Activated CD8-positive, alpha-beta memory T cell treated with anti-CD3 and anti-CD28 coated beads for 24 hours (primary cell): Measurements from ENCODE around the gene ADCY10.
"Not testable (repeated sequence)": the region's sequence is repeated elsewhere in the genome, so short reads cannot be mapped to it uniquely, and the experiment has no call there.

Experiments used
- DNase-seq: peaks from one replicate; pipeline ENCODE4 v3.0.0-alpha.2; 2020

ADCY10 gene

DNA sequence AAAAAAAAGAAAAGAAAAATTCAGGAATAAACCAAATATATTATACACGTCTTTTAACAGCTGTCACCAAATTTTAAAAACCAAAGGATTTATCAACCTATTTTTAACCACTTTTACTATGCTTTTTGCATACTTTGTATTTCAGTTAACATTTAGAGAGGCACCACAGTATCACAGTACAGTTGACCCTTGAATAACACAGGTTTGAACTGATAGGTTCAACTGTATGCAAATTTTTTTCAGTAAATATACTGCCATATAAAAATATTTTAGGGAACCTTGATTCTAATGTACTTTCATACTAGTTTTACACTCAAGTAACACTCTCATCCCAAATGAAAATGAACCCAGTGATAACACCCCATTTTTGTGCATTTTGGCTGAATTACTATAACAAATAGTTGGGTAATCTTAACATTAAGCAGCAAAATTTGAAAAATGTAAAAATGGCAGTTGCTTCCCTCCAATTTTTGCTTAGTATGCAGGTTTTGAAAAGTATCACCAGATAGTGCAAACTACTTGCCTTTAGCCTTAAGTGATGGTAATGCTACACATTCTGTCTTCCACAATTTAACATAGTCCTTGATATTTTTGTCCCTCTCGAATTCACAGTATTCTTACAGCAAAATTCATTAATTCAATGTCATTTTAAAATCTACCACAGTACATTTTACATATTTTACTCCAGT, 10.8 kb upstream of the ADCY10 start:
- no peak for DNase-seq

DNA sequence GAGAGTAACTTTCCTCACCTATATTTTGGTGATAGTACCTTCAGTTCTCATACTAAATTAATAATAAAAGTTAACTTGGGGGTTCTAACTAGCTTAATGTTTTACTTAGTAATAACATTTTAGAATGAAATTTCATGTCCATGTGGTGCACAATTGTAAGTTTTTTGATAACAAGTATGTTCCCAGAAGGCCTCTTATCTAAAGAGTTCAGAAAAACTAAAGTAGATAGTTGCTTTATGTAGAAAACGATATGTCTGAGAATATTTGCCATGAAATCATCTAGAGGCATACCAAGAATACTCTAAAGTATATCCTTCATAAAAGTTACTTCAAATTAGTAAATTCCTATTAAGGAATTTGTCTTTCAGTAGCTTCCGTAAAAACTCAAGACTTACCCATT, 10.2 kb upstream of the ADCY10 start:
- DNase-seq = no peak

DNA sequence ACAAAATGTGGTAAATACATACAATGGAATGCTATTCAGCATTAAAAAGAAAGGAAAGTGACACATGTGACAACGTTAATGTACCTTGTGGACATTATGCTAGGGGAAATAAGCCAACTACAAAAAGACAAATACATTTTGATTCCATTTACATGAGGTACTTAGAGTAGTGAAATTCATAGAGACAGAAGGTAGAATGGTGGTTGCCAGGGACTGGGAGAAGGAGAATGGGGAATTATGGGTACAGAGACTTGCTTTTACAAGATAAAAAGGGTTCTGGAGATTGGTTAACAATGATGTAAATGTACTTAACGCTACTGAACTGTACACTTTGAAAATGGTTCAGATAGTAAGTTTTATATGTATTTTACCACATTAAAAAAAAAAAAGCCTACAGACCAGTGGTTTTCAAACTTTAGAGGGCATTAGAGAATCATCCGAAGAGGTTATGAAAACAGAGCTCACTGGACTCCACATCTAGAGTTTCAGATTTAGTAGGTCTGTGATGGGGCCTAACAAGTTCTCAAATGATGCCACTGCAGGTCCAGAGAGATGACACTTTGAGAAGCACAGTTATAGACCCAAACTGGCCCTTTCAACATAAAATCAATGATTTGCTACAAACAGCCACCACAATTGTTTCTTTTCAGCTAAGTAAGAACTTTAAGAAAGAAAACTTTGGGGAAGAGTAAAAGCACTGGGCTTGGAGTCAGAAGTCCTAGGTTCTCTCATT, 9.6 kb upstream of the ADCY10 start:
- no peak for DNase-seq

DNA sequence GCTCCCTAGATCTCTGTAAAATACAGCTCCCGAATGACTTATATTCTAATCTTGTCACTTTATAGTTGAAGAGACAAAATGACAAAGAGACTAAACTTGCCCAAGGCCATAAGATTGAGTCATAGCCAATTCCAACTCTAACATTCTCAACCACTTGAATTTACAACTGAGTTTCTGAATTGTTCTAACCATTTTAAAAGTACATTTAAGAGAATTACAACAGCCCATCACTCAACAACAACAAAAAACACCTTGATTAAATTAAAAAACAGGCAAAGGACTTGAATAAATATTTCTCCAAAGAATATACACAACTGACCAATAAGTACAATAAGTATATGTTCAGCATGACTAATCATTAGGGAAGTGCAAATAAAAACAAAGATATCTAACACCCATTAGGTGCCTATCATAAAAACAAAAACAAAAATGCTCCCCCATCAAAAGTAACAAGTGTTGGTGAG, 8.7 kb upstream of the ADCY10 start:
- DNase-seq = no peak

DNA sequence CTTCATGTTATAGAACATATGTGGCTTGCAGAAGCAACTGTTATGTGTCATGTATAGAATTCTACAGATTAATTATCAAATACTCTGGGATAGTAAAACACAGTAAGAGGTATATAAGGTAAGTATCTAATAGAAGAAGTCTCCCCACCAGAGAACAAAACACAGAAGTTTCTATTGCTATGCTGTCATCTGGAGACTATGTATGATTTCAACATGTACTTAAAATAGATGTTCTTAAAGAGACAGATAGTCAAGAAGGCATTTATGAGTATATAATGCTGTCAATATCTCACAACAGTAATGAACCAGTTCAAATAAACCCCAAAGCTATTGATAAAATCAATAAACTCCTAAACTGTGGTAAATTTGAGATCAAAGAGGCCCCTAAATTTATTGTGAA, 8.1 kb upstream of the ADCY10 start:
- no peak for DNase-seq

DNA sequence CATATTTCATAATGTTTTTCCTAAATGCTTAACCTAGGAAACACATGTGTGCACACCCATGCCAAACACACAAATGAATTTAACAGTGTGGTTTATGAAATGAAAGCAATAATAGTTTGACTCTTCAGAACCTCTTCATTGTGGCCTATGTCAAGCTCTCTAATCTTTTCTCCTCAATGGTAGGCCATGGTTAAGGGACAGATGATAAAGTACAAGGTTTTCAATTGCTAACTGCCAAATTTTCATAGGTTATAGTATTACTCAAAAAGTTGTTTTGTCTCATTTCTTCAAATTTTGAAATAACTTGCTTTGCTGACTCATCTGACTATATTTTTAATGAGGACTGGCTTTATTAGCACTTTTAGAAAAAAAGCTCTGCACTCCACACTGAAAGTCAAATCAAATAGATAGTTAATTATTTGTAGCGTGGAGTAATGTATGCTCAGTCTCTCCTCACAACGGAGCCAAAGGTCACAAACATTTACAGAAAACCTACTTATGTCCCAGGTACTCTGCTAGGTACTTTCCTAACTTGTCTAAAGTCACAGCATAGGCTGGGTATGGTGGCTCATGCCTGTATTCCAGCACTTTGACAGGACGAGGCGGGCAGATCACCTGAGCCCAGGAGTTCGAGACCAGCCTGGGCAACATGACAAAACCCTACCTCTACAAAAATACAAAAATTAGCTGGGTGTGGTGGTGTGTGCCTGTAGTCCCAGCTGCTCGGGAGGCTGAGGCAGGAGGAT, 3.0 kb upstream of the ADCY10 start:
- DNase-seq = no peak

DNA sequence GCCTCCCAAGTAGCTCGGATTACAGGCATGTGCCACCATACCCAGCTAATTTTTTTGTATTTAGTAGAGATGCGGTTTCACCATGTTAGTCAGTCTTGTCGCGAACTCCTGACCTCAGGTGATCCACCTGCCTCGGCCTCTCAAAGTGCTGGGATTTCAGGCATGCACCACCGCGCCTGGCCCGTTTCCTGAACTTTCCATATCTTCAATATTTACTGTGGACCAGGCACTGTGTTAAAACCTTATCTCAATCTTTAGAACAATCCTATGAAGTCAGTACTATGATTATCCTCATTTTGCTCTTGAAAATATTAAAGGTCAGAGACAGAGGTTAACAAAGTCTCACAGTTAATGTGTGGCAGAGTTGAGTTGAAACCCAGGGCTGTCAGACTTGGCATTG, 1.6 kb upstream of the ADCY10 start:
- no peak for DNase-seq

DNA sequence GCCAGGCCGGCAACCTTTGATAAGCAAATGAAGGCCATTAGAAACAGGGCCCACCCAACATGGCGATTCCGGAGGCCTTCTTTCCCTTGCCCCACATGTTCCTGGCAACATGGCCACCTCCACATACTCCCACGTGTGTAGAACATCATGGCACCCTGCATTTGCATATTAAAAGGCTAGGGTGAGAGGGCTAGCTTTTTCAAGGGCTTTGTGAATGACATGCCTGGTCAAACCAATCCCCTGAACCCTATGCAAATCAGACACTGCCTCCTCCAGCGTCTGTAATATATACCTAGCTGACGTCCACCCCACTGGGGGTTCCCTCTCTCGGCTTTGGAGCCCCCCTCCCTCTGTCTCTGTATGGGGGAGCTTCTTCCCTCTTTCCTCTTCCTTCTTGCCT, 1.6 kb downstream of the ADCY10 start:
- no peak for DNase-seq

DNA sequence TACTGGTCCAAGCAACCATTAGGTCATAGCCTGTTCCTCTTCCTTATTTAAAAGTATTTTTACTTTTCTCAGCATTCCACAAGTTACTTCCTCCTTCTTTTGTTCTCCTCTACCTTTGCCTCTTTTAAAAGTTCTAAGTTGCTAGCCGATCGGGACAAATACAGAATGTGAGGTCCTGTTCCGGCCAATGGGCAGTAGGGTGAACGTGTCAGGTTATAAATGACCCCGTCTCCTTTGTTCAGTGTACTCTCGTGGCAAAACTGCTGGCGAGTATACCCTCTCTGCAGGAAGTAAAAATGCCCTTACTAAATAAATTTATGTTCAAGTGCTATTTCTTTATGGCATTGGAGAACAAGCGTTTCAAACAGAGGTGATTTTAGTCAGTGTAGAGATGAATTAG, 2.5 kb downstream of the ADCY10 start:
- DNase-seq = no peak

DNA sequence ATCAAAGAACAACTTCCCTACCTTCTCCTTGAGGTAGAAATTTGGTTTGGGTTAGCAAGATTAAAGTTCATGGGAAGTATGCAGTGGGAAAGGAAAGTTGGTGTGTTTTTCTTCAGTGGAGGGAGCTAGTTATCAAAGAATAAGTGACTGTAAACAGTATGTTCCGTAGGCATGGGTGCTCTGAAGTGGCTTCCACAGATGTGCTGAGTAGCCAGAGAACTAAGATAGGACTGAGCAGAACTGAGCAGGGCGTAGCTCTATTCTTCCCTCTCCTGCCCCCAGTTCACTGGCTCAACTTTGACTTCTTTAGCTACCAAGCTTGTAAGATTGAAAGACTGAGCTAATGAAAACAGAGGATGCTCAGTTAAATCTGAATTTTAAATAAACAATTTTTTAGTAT, 3.4 kb downstream of the ADCY10 start:
- no peak for DNase-seq

DNA sequence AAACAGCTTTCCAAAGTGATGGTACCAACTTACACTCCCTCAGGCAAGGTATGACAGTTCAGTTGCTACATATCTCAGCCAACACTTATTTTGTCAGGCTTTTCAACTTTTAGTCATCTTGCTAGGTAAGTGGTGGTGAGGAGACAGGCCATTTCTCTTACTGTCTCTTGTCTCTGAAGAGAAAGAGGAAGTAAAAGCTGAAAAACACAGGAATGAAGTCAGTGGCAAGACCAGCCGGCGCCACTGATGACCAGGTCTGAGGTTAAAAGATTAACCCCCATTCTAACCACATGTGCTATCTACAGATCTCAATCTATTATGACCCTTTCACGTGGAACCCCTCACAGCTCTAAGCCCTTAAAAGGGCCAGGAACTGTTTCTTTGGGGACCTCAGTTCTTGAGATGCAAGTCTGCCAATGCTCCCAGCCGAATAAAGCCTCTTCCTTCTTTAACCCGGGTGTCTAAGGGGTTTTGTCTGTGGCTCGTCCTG, 4.2 kb downstream of the ADCY10 start:
- no peak for DNase-seq

DNA sequence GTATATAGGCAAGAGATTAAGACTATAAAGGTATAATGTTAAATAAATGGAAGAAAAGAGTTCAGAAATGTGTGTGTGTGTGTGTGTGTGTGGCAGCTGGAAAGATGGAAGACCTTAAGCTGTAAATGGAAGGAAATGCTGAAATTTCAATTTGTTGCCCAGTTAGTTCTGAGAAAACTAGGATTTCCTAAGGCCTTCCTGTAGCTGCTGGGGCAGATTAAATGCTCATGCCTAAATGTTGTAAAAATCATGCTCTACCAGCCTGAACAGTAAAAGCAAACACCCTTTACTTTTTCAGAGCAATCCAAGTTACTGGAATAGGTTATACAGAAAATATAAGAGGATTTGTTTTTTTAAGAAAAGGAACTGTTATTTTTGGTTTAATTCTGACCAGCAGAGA, 8.3 kb downstream of the ADCY10 start:
- DNase-seq = no peak

DNA sequence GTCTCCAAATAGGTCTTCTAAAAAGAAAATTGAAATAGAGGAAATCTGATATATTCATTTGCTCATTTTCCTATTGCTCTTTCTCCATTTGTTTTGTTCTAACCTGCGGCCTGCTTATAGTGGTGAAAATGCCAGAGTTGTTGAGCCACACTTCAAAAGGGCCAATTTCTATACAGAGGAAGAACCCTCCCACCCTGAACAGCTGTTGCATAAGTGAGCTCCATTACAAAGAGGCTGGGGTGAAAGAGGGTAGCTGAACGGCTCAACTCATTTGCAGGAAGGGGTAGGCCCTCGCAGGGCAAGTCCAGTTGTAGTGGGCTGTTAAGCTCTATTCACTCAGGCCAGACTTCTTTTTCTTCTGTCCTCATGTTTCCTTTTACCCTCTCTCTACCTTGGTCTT, 8.8 kb downstream of the ADCY10 start:
- no peak for DNase-seq

DNA sequence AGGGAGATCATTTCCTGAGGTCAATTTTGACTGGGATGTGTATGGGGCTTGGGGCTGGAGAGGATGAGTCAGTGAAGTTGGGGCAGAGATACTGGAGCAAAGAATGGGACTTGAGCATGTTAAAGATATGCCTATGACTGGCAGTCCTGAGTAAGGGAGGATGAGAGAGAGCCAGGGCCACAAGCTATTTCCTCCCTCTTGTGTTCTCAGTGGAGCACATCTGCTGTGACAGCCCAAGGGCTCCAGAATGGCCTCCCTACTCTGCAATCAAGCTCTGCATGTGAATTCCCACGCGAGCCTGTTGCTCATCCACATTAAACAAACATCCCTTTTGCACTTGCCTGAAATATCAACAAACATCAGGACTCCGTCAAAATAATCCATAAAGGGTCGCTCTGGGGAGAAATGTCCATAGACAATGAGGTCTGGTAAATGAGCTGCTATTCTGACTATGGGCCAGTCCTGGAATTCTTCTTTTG, 9.2 kb downstream of the ADCY10 start:
- no peak for DNase-seq

DNA sequence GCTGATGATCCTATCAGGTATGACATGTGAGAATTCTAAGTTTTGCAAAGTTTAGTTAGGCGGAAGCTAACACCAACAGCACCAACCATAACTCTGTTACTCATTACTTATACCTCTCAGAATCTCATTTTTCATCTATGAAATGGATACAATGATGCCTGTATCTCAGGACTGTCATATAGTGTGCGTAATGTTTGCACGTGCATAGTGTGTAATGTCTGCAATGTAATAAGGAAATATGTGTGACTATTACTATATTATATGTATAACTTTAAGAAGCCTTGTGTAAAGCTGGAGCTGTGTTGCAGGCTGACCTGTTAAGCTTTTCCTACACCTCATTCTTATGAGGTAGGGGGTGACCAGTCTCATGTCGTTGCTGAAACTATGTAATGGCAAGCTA, 13.0 kb downstream of the ADCY10 start:
- DNase-seq = no peak

DNA sequence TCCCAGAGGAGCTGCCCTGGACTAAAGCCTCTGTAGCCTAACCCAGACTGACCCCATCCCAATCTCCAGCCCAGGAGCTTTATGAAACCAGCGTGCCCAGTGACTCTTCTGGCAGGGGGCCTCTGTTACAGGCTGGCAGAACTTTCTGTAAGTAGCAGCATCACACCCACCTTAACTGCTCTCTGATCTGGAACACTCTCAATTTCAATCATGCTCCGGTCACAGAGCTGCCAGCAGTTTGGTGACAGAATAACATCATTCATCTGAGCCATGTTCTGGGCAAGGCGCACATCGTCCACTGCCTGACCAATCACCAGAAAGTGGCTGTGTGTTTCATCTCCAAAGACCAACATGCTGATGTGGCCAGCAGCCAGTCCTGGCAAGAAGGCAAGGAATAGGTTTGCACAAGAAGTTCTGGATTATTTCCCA, 14.7 kb downstream of the ADCY10 start:
- no peak for DNase-seq

DNA sequence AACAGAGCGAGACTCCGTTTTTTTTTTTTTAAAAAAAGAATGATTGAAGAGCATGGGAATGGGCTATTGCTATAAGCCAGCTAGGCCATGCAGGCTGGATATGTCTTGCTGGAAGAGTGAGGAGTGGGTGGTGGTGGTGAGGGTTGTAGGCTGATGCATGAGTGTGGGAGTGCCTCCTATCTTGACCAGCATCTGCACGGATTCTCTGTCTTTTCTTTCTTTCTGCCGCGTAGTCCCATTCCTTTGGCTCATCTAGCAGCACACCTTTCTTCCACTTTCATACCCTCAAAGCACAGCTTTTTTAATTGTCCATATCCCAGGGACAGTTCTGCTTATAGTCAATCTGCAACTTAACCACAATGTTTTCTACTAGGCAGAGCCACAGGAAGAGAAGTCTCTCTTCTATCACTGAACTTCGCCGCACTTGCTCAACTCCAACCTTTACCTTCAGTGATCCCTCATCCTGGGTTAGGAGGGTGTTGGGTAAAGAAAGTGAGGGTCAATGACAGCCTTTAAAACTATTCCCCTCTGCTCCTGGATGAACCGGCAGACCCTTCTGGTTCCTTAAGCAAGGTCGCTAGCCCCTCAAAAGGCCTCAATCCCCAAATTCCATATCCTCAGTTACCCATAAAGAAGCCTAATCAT, 15.2 kb downstream of the ADCY10 start:
- no peak for DNase-seq

DNA sequence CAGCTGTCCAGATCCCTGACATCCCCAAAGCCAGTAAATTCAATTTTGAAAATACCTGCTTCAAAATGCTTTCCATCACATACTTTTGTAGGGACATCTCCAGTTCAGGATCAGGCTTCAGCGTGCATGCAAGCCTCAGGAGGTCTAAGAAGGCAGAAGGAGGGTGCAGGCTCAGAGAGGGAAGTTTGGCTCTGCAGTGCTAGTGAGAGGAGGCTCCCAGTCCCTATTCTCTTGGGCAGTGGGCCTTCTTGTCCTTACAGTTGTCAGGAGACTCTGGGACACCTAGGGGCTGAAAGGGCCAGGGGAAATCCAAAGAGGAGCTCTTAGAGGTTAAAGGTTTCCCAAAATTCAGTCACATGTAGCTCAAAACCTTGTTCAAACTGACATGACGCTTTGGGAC, 20.1 kb downstream of the ADCY10 start:
- DNase-seq = no peak

DNA sequence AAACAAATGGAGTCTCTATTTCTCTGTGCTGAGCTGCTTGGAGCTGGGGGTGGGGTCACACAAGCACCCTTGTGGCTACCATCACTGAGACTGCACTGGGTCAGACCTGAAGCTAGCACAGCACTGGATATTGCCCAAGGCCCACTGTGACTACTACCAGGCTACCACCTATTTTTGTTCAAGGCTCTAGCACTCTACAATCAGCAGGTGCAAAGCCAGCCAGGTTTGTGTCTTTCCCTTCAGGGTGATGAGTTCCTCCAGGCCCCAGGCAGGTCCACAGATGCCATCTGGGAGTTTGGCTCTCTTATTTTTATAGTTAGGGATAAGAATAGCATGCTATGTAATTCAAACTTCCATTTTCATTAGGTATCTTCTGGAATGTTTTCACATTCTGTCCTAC, 23.5 kb downstream of the ADCY10 start:
- no peak for DNase-seq

DNA sequence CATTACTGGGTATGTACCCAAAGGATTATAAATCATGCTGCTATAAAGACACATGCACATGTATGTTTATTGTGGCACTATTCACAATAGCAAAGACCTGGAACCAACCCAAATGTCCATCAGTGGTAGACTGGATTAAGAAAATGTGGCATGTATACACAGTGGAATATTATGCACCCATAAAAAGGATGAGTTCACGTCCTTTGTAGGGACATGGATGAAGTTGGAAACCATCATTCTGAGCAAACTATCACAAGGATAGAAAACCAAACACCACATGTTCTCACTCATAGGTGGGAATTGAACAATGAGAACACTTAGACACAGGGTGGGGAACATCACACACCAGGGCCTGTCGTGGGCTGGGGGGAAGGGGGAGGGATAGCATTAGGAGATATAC, 26.7 kb downstream of the ADCY10 start:
- not testable (repeated sequence) for DNase-seq

DNA sequence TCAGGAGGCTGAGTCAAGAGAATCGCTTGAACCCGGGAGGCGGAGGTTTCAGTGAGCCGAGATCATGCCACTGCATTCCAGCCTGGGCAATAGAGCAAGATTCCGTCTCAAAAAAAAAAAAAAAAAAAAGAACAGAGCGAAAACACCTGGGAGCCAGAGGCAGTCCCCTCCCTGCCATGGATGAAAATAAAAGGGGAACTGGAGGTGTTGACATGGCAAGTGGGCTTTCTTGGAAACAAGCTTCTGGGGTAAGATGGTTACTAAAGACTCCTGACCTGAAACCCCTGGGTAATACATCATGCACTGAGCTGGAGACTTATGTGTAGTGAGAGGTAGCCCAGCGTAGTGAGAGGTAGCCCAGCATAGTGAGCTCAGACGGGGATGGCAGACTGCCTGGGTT, 31.6 kb downstream of the ADCY10 start:
- no peak for DNase-seq

DNA sequence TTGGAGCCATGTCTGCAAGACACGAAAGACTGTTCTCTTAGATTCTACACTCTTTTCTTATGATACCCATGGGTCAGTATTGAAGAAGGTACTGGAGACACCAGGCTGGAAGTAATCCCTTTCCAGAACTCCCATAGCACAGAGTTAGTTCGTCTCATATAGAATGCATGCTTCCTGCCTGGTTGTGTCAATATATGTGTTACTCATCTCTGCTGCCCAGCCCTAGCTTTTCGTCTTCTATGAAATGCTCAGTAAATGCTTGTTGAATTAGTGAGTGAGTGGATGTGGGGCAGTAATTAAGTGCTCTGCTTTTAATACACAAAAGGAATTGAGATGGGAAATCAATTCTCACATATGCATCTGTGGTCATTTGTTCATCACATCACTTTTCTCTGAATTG, 32.1 kb downstream of the ADCY10 start:
- no peak for DNase-seq

DNA sequence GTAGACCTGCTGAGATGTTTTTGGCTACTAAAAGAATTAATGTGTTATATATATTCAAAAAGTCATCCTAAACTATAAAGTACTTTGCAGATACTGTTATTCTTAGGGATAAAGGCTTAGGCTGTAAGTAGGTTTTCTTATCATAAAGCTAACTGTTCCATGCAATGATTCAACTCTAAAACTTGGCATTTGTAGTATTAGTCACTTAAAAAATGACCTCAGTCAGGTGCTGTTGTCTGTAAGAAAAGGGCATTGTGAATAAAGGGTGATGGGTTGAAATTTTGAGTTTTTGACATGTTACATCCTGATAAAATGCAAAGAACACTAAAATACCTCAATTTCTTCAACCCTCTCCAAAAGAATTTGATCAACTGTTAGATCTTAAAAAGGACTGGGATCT, 32.9 kb downstream of the ADCY10 start:
- no peak for DNase-seq
